AG10803 (cell line): Measurements from ENCODE around the gene SORT1.
"Not testable (repeated sequence)": the region's sequence is repeated elsewhere in the genome, so short reads cannot be mapped to it uniquely, and the experiment has no call there.

ENCODE experiments used
- DNase-seq: peaks from one replicate; pipeline ENCODE4 v3.0.0; 2010; ENCODE audit warnings: low read depth
- H3K4me3 ChIP-seq: 2 replicates; pipeline ENCODE4 v1.5.1; 2011; ENCODE audit warnings: mild to moderate bottlenecking, low read length, control low read depth
- TF ChIP-seq, protein P1 (sequence below): conservative IDR thresholded peaks from 2 replicates; pipeline ENCODE4 v1.5.1; 2011; ENCODE audit warnings: mild to moderate bottlenecking, low read length, control low read depth, inconsistent platforms

Gene SORT1

DNA sequence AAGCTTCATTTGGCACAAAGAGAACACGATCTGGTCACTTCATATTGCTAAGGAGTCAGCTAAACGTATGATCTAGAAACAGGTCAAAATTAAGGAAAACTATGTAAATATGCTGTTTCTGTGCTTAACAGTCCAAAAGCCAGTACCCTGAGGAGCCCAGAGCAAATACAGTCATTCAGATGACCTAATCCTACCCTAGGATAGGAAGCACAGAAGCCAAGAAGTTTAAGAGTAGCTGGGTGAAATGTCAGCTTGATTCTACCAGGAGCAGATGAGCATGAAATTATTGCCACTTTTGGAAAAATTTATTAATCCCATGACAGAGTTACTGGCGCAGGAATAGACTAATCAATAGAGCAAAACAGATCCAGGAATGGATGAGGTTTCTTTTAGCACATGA lies 18.3 kb downstream of the SORT1 start:
- H3K4me3 ChIP-seq = no peak overlapping the region
- DNase-seq = peak; percentile 18
- TF ChIP-seq, protein P1, sequence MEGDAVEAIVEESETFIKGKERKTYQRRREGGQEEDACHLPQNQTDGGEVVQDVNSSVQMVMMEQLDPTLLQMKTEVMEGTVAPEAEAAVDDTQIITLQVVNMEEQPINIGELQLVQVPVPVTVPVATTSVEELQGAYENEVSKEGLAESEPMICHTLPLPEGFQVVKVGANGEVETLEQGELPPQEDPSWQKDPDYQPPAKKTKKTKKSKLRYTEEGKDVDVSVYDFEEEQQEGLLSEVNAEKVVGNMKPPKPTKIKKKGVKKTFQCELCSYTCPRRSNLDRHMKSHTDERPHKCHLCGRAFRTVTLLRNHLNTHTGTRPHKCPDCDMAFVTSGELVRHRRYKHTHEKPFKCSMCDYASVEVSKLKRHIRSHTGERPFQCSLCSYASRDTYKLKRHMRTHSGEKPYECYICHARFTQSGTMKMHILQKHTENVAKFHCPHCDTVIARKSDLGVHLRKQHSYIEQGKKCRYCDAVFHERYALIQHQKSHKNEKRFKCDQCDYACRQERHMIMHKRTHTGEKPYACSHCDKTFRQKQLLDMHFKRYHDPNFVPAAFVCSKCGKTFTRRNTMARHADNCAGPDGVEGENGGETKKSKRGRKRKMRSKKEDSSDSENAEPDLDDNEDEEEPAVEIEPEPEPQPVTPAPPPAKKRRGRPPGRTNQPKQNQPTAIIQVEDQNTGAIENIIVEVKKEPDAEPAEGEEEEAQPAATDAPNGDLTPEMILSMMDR = no peak

DNA sequence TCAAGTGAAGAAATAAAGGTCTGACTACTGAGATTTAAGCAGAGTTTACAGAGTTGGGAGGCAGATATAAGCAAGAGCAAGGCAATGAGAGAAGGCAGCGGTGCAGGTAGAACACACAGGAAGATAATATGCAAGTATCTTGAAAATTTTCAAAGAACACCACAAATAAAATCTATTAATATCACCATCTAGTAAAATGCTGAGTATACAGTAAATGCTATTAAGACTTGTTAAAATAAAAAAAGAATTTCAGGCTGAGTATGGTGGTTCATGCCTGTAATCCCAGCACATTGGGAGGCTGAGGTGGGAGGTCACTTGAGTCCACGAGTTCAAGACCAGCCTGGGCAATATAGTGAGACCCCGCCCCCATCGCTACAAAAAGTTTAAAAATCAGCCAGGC lies 20.0 kb downstream of the SORT1 start:
- DNase-seq = no peak
- no peak overlapping the region for H3K4me3 ChIP-seq
- TF ChIP-seq, protein P1 = no peak

DNA sequence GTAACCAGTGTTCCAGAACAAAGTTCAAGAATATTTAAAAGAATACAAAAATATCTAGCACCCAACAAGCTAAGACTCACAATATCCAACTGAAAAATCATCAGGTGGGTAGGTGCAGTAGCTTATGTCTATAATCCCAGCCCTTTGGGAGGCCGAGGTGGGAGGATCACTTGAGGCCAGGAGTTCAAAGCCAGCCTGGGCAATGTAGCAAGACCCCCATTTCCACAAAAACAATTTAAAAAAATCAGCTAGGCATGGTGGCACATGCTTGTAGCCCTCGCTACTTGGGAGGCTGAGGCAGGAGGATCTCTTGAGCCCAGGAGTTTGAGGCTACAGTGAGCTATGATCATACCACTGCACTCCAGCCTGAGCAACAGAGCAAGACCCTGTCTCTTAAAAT lies 24.0 kb downstream of the SORT1 start:
- H3K4me3 ChIP-seq, DNase-seq: not testable (repeated sequence)

DNA sequence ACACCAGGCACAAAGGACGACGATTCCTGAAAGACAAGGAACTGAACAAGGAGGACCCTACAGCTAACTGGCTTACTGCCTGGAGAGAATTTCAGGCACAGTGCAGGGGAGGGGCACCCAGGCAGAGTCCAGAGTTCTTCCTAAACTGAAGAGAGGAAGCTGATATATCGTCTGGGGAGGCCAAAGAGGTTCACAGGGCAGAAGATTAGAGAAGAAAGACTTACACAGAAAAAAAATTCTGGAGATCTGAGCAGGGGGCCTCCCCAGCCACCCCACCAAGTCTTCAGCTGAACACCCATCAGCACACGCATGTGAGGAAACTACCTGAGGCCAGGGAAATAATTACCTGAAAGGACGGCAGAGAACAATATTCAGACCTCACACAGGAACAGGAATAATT lies 24.6 kb downstream of the SORT1 start:
- DNase-seq = no peak
- no peak overlapping the region for H3K4me3 ChIP-seq
- TF ChIP-seq, protein P1 = no peak

DNA sequence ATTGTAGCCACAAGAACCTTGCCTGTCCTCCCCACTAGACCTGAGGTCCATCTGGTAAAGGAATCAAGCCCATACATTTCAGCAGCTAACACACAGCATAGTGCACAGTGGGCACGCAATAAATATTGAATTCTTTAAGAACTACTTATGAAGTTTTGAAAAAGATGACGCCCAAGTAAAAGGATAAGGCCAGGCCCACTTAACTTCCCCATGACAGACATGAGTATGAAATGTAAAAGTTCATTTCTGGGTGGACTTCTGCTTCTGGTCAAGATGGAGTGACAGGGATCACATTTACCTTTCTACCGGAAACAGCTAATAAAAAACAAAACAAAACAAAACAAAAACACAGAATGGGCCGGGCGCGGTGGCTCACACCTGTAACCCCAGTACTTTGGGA lies 25.4 kb downstream of the SORT1 start:
- no peak for DNase-seq

DNA sequence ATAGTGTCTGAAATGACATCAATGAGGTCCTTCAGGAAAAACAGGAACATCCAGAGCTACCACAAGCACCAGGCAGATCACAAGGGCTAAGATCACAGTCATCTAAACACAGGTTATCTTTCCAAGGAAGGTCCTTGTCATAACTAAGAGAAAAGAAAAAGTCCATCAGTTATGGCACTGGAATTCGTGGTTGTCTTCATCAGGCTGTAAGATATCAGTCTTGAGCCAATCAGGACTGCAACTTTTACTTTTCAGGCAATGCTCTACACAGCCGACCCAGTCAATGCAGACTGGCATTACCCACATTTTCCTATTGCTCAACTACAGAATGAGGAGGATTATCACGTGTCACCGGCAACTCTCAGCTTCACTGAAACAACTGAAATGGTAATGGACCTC lies 26.4 kb downstream of the SORT1 start:
- peak; percentile 77 for DNase-seq
- TF ChIP-seq, protein P1 = no peak
- peak overlapping the region; percentile 32 for H3K4me3 ChIP-seq

More for the DNA sequence above, 25.4 kb downstream of the SORT1 start:
- TF ChIP-seq, protein P1 = no peak
- H3K4me3 ChIP-seq = no peak overlapping the region

DNA sequence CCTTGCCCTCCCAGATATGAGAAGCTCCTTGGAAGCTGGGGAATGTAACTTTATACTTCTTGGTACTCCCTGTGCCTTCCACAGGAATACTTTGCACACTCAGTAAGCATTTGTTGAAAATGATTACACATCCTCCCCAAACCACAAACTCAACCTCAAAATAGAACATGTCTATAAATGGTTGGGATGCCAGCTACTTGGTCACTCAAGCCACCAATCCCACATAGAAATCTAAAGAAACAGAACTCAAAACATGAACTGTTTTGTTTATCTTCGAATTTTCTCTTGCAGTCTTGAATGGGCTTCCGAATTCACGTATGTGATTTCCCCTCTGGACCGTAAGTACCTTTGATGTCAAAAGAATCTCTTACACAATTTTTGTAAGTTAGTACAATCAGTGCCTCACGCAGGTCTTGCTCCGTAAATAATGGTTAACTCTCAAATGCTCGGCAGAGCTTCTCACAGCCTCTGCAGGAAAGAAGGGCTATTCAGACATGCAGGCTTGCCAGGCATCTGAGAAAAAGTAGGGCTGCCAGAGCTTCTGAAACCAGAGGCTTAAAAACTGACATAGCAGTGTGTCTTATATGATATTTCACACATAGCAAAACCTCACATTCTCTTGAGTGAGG lies 26.9 kb downstream of the SORT1 start:
- peak overlapping the region; percentile 32 for H3K4me3 ChIP-seq
- TF ChIP-seq, protein P1 = no peak
- DNase-seq = peak; percentile 91

DNA sequence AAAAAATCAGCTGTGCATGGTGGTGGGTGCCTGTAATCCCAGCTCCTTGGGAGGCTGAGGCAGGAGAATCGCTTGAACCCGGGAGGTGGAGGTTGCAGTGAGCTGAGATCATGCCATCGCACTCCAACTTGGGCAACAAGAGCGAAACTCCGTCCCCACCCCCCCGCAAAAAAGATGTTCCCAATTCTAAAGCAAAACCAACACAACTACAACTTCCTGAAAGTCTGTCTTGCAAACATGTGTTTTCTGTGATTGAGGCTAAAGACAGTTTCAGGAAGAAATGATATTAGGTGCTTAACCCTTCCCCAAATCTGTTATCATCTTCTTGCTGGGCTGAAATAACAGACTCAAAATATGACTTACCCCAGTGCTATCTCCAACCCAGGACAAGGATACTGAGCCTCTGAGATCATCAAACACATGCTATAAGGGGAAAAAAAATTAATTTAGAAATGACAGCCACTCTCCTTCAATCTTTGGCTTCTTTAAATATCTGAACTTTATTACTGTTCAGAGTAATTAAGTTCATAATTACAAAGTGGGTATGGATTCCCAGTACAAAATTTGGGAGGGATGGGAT lies 28.5 kb downstream of the SORT1 start:
- peak; percentile 39 for DNase-seq
- no peak overlapping the region for H3K4me3 ChIP-seq
- TF ChIP-seq, protein P1 = no peak
